A673 (cell line): ENCODE data around the gene MARCHF7. TPM values are rescaled to one million over a fixed set of nuclear protein-coding genes. Genes with fewer than 3 reads are reported as not detected.
"Not testable (repeated sequence)": the region's sequence is repeated elsewhere in the genome, so short reads cannot be mapped to it uniquely, and the experiment has no call there.

Experiments used
- Bru-seq: library from RNA; stranded (reverse); fragments of 400-500 nt; gene quantifications from one replicate; lab custom pipeline; 2021; lab: Mats Ljungman, UMichigan
- BruChase-seq, 2 experiments: library from RNA; stranded (reverse); fragments of 400-500 nt; gene quantifications; one replicate each; lab custom pipeline; 2021; lab: Mats Ljungman, UMichigan
- BruUV-seq: library from RNA; stranded (reverse); fragments of 400-500 nt; replicated peaks from 2 replicates; lab custom pipeline; 2021; lab: Mats Ljungman, UMichigan
- CTCF ChIA-PET: fragments of 300-600 bp; sonication (Branson Sonifier 250); formaldehyde crosslinking; loops from one replicate; lab custom pipeline; 2022; ENCODE audit warnings: antibody characterized with exemption; lab: Charles Lee
- POLR2A ChIA-PET: fragments of 300-600 bp; sonication (Branson Sonifier 250); formaldehyde crosslinking; loops from one replicate; lab custom pipeline; 2022; ENCODE audit warnings: antibody characterized with exemption; ENCODE audit not compliant: low non-redundant PET; lab: Charles Lee
- DNase-seq: peaks from one replicate; pipeline ENCODE4 v3.0.0-alpha.2; 2015; ENCODE audit warnings: low spot score
- H3K27ac ChIP-seq: fragments of 200-600 bp; sonication (generic); 2 replicates; pipeline ENCODE4 v1.5.1; 2016; ENCODE audit warnings: mixed run types, low read depth, mild to moderate bottlenecking, mixed read lengths, antibody characterized with exemption, low read length; ENCODE audit not compliant: poor library complexity, severe bottlenecking
- H3K27me3 ChIP-seq: fragments of 200-600 bp; sonication (generic); replicated peaks from 2 replicates; pipeline ENCODE4 v1.6.1; 2017; ENCODE audit warnings: mixed run types, low read depth, mild to moderate bottlenecking, mixed read lengths, antibody characterized with exemption, low read length; ENCODE audit not compliant: insufficient read depth, poor library complexity
- H3K36me3 ChIP-seq: fragments of 200-600 bp; sonication (generic); 2 replicates; pipeline ENCODE4 v1.6.1; 2016; ENCODE audit warnings: mixed run types, mild to moderate bottlenecking, mixed read lengths, antibody characterized with exemption, low read length; ENCODE audit not compliant: insufficient read depth, poor library complexity, severe bottlenecking
- H3K4me1 ChIP-seq: fragments of 200-600 bp; sonication (generic); 2 replicates; pipeline ENCODE4 v1.6.1; 2017; ENCODE audit warnings: mixed run types, mild to moderate bottlenecking, mixed read lengths, antibody characterized with exemption, low read length; ENCODE audit not compliant: insufficient read depth, poor library complexity, severe bottlenecking
- H3K4me3 ChIP-seq: fragments of 200-600 bp; sonication (generic); 2 replicates; pipeline ENCODE4 v1.5.1; 2016; ENCODE audit warnings: low read depth, mixed run types, mild to moderate bottlenecking, mixed read lengths, low read length; ENCODE audit not compliant: poor library complexity, severe bottlenecking
- H3K9me3 ChIP-seq: fragments of 200-600 bp; sonication (generic); 2 replicates; pipeline ENCODE4 v1.6.1; 2016; ENCODE audit warnings: mixed run types, low read depth, mild to moderate bottlenecking, mixed read lengths, antibody characterized with exemption, low read length; ENCODE audit not compliant: poor library complexity, severe bottlenecking
- EZH2 ChIP-seq: fragments of 200-600 bp; sonication (generic); IDR thresholded peaks from 2 replicates; pipeline ENCODE4 v1.6.1; 2017; ENCODE audit warnings: borderline replicate concordance, low read depth, mild to moderate bottlenecking, mixed read lengths, antibody characterized with exemption, low read length; ENCODE audit not compliant: poor library complexity, severe bottlenecking
- intact Hi-C: fragments of 100-400 bp; cut with micrococcal nuclease; formaldehyde crosslinking; loops from one replicate; pipeline ENCODE4 v1.10.0; 2022; ENCODE audit not compliant: unreplicated experiment
- long read RNA-seq: library from polyadenylated mRNA; stranded (forward); transcript quantifications from one replicate; pipeline ENCODE4 v2.0.0, GENCODE V29; 2022
- total RNA-seq: library from RNA; stranded (reverse); gene quantifications from 2 replicates; pipeline ENCODE4 v1.2.3, GENCODE V29; 2021
- TF ChIP-seq, protein P1 (sequence below): fragments of 300-800, 200-600 bp; sonication (generic); conservative IDR thresholded peaks from 2 replicates; pipeline ENCODE4 v1.5.1; 2017; ENCODE audit warnings: low read depth, mild to moderate bottlenecking, antibody characterized with exemption, low read length, moderate library complexity, mixed read lengths

Gene MARCHF7, protein sequence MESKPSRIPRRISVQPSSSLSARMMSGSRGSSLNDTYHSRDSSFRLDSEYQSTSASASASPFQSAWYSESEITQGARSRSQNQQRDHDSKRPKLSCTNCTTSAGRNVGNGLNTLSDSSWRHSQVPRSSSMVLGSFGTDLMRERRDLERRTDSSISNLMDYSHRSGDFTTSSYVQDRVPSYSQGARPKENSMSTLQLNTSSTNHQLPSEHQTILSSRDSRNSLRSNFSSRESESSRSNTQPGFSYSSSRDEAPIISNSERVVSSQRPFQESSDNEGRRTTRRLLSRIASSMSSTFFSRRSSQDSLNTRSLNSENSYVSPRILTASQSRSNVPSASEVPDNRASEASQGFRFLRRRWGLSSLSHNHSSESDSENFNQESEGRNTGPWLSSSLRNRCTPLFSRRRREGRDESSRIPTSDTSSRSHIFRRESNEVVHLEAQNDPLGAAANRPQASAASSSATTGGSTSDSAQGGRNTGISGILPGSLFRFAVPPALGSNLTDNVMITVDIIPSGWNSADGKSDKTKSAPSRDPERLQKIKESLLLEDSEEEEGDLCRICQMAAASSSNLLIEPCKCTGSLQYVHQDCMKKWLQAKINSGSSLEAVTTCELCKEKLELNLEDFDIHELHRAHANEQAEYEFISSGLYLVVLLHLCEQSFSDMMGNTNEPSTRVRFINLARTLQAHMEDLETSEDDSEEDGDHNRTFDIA
- total RNA-seq (94.9 and 99.9 TPM in 2 replicates), Bru-seq, nascent RNA (percentile 98 among the genes with signal in this experiment), BruChase-seq, experiment 1, labeled RNA remaining after a 2-hour chase (percentile 98 among the genes with signal in this experiment), BruChase-seq, experiment 2, labeled RNA remaining after a 6-hour chase (percentile 89 among the genes with signal in this experiment)
- long read RNA-seq, full-length matches to known transcripts: 43 of 149 reads
- long read RNA-seq, partial matches to known transcripts: 6 of 149 reads
- long read RNA-seq, other reads (novel, unspliced or antisense): 100 of 149 reads

DNA sequence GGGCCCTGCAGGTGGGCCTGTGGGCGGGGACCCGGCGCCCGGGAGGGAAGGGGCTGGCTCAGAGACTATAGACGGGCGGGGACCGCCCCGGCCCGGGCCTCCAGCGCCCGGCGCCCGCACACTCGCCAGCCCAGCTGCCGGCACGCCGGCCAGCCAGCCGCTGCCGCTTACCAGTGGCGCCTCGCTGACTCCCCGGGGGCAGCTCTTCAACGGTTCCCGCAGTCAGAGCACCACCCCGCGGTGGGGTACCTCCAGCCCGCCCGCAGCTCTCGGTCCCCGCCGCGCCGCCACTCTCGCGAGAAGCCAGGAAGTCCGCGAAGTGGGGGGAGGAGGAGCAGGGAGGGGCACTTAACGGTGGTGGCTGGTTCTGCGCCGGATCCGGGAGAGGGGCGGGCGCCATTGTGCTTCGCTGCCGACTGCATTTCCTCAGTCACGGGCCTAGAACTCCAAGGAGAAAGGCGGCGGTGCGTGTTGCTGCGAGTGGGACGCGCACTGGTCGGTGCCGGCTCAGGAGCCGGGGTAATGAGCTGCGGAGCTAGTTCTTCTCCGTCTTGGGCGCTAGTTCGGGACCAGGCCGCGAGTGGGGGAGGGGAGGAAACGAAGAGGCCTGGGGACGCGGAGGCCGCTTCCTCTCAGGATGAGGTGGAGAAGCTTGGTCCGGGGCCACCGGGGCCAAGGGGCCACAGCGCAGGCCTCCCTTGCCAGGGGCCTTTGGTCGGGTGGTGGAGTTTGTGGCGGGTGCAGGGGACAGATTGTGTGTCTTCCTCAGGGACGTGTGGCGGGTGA lies at the start of gene MARCHF7:
TSS of gene MARCHF7 (plus strand) at position 364 of the 786 bp plus-strand sequence. CDS start 16,517 bp downstream, outside the sequence.
- Histone ChIP-seq H3K4me3 (peak within 1 kb of the TSS; percentile 97), H3K27ac (peak within 1 kb of the TSS; percentile 99), H3K9me3 (no peaks in the 10 kb centered on the region), H3K36me3 (peaks cover 30% of the 10 kb centered on the region), H3K4me1 (peaks cover 16% of the 10 kb centered on the region), H3K27me3 (no peaks in the 10 kb centered on the region)
- TF ChIP-seq, protein P1, sequence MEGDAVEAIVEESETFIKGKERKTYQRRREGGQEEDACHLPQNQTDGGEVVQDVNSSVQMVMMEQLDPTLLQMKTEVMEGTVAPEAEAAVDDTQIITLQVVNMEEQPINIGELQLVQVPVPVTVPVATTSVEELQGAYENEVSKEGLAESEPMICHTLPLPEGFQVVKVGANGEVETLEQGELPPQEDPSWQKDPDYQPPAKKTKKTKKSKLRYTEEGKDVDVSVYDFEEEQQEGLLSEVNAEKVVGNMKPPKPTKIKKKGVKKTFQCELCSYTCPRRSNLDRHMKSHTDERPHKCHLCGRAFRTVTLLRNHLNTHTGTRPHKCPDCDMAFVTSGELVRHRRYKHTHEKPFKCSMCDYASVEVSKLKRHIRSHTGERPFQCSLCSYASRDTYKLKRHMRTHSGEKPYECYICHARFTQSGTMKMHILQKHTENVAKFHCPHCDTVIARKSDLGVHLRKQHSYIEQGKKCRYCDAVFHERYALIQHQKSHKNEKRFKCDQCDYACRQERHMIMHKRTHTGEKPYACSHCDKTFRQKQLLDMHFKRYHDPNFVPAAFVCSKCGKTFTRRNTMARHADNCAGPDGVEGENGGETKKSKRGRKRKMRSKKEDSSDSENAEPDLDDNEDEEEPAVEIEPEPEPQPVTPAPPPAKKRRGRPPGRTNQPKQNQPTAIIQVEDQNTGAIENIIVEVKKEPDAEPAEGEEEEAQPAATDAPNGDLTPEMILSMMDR: peak; percentile 67
- TF ChIP-seq EZH2: no peak
- BruUV-seq: no TSS peak
- ChIA-PET CTCF (interaction anchor here (0.7 kb wide), 1 partner anchor 594 kb away, joined by 3 read pairs; no protein-coding TSS in a partner anchor), POLR2A (interaction anchor here (0.6 to 0.7 kb wide), 3 partner anchors 44 to 1657 kb away, joined by 3 to 6 read pairs (median 3); partner anchors contain the start of gene TANC1)
- peak; percentile 98 for DNase-seq
- intact Hi-C loops: loop anchor here (2.0 kb wide), 1 partner anchor 98 kb away; no protein-coding TSS in a partner anchor

DNA sequence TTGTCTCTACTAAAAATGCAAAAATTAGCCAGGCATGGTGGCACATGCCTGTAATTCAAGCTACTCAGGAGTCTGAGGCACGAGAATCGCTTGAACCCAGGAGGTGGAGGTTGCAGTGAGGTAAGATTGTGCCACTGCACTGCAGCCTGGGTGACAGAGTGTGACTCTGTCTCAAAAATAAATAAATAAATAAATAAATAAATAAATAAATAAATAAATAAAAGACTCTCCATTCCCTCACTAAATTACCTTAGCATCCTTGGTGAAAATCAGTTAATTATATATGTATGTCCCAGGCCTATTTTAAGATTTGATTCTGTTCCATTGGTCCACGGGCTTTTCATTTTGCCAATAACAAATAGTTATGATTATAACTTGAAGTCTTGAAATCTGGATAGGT lies 44.9 kb upstream of the MARCHF7 start:
- not testable (repeated sequence) for DNase-seq, H3K9me3 ChIP-seq

DNA sequence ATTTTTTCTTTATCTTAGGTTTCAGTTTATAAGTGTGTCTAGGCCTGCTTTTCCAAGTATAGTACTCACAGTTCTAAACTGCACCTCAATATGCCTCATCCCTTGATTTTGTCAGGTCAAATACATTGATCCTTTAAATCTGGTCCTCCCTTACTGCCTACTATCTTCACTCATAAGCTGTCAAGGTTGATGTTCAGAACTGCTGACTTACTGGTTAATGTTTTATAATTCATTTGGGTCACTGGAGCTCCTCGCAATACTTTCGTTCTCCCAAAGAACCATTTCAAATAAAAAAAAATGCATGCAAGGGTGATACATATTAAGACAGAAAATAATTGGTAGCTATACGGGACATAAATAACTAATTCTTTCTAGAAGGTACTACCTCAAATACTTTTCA lies 41.3 kb upstream of the MARCHF7 start:
- TF ChIP-seq, protein P1: no peak
- no peak for TF ChIP-seq EZH2
- ChIA-PET POLR2A (interaction anchor here (0.5 kb wide), 1 partner anchor 684 kb away, joined by 3 read pairs; no protein-coding TSS in a partner anchor), CTCF (no interaction called here)
- peaks cover 5% of the 10 kb centered on the region for H3K4me1 ChIP-seq
- no peaks in the 10 kb centered on the region for H3K9me3 ChIP-seq
- no peak overlapping the region for H3K4me3 ChIP-seq
- no peaks in the 10 kb centered on the region for H3K27me3 ChIP-seq
- BruUV-seq: no TSS peak
- no peaks in the 10 kb centered on the region for H3K36me3 ChIP-seq
- intact Hi-C loops: no loop called here
- no peak for DNase-seq
- no peak overlapping the region for H3K27ac ChIP-seq

More for the DNA sequence above, 44.9 kb upstream of the MARCHF7 start:
- BruUV-seq, H3K36me3 ChIP-seq, H3K4me1 ChIP-seq, POLR2A ChIA-PET, intact Hi-C loops, CTCF ChIA-PET, H3K27ac ChIP-seq, H3K4me3 ChIP-seq, H3K27me3 ChIP-seq: not testable (repeated sequence)
